Naive thymus-derived CD8-positive, alpha-beta T cell (primary cell): Measurements from ENCODE around the gene TMCC1. TPM values are rescaled to one million over a fixed set of nuclear protein-coding genes. Genes with fewer than 3 reads are reported as not detected.
A peak's percentile ranks its signal among the peaks of the same experiment; 100 is the strongest.

ENCODE experiments used
- ATAC-seq, 2 donors: fragments of 150-1000 bp; cut with Tn5 transposase in 1 of 2; sonication (Bioruptor Pico), chemical (Tn5 transposase) in 1 of 2; 1 replicate in 1 of 2; 2 replicates in 1 of 2; pipeline ENCODE4 v1.10.0; 2021; ENCODE audit warnings: mild to moderate bottlenecking in 2 of 2, moderate library complexity in 2 of 2
- POLR2A ChIA-PET: fragments of 350-600 bp; sonication (Branson Sonifier 250); formaldehyde crosslinking; loops from one replicate; lab custom pipeline; 2021; ENCODE audit warnings: antibody characterized with exemption; lab: Charles Lee
- DNase-seq, 10 donors: peaks; one replicate each; pipeline versions ENCODE4 v3.0.0 to v3.0.0-alpha.2; 2020 to 2022
- H3K27ac Mint-ChIP-seq, 10 donors: one replicate each; pipeline ENCODE4 v1.8.0; 2020 to 2022; ENCODE audit warnings: mild to moderate bottlenecking in 10 of 10, mixed read lengths in 10 of 10, moderate library complexity in 4 of 10, inconsistent platforms in 1 of 10
- H3K27me3 Mint-ChIP-seq, 5 donors: one replicate each; pipeline ENCODE4 v1.8.0; 2021 to 2022; ENCODE audit warnings: mixed read lengths in 5 of 5
- H3K36me3 Mint-ChIP-seq, 3 donors: one replicate each; pipeline ENCODE4 v1.8.0; 2020 to 2022; ENCODE audit warnings: mixed read lengths in 3 of 3, mild to moderate bottlenecking in 2 of 3, inconsistent platforms in 1 of 3
- H3K4me1 Mint-ChIP-seq, 4 donors: one replicate each; pipeline ENCODE4 v1.8.0; 2021 to 2022; ENCODE audit warnings: mixed read lengths in 4 of 4
- H3K4me3 Mint-ChIP-seq, 10 donors: one replicate each; pipeline ENCODE4 v1.8.0; 2020 to 2022; ENCODE audit warnings: mild to moderate bottlenecking in 10 of 10, mixed read lengths in 10 of 10, moderate library complexity in 6 of 10, inconsistent platforms in 1 of 10
- H3K9me3 Mint-ChIP-seq, 9 donors: one replicate each; pipeline ENCODE4 v1.8.0; 2020 to 2022; ENCODE audit warnings: mixed read lengths in 9 of 9, mild to moderate bottlenecking in 3 of 9, inconsistent platforms in 1 of 9, moderate library complexity in 1 of 9
- polyA plus RNA-seq, 3 donors: library from polyadenylated mRNA; unstranded; fragments of 300-500 nt; fragmentation: Illumina TruSeq; gene quantifications; one replicate each; pipeline ENCODE4 v1.2.3, GENCODE V29; 2021
- total RNA-seq, 8 experiments: library from RNA in 2 of 8; stranded (reverse) in 2 of 8; gene quantifications; one replicate each; pipeline ENCODE4 v1.2.3 and lab custom pipeline; 2021 to 2026

TMCC1 gene
- 10 to 100 TPM; 33.6 to 34.9 TPM for total RNA-seq
- polyA plus RNA-seq = 1 to 10 TPM; 4.2 to 6.3 (median 5.8) TPM
- 18.9 to 38.9 (median 33.5) reads per million in 6 experiments for total RNA-seq (lab: John Stamatoyannopoulos, UW)

- Mint-ChIP-seq H3K4me3 (peak within 1 kb of the TSS; percentile 90 to 96 (median 92)), H3K27me3 (no peaks in the 10 kb centered on the region), H3K36me3 (no peaks in the 10 kb centered on the region), H3K9me3 (no peaks in the 10 kb centered on the region), H3K27ac (peak within 1 kb of the TSS; percentile 85 to 98 (median 94)), H3K4me1 (peaks cover 27 to 47% (median 45%) of the 10 kb centered on the region in 4 donors)
- peak; percentile 90 to 92 for ATAC-seq
- DNase-seq = peak; percentile 85 to 96 (median 90)
- POLR2A ChIA-PET = interaction anchor here (0.6 to 1.8 kb wide), 7 partner anchors 9 to 317 kb away, joined by 3 to 7 read pairs (median 5); no protein-coding TSS in a partner anchor
These were observed at the start of gene TMCC1 for GRCh38 chr3:129893581-129894070. Gene TMCC1, minus strand, starts transcription at chr3:129893711.

GRCh38 chr3:129943020-129943419 lies 49.5 kb upstream of the TMCC1 start:
- H3K27ac Mint-ChIP-seq = no peak overlapping the region
- H3K36me3 Mint-ChIP-seq = no peaks in the 10 kb centered on the region
- DNase-seq (no peak), ATAC-seq (no peak)
- no peak overlapping the region for H3K4me3 Mint-ChIP-seq
- H3K27me3 Mint-ChIP-seq = peaks cover 6 to 22% (median 7%) of the 10 kb centered on the region in 5 donors
- H3K9me3 Mint-ChIP-seq = peaks cover 0 to 6% (median 0%) of the 10 kb centered on the region in 9 donors
- POLR2A ChIA-PET = no interaction called here
- H3K4me1 Mint-ChIP-seq = peaks cover 0 to 4% (median 1%) of the 10 kb centered on the region in 4 donors

- ATAC-seq (peak; percentile 56 to 58), DNase-seq (peak in 6 of 10 donors; percentile 6 to 31 (median 20))
- H3K27ac Mint-ChIP-seq = no peak overlapping the region
- H3K36me3 Mint-ChIP-seq = no peaks in the 10 kb centered on the region
- H3K27me3 Mint-ChIP-seq = peaks cover 6 to 18% (median 6%) of the 10 kb centered on the region in 5 donors
- POLR2A ChIA-PET = no interaction called here
- peaks cover 0 to 4% (median 0%) of the 10 kb centered on the region in 9 donors for H3K9me3 Mint-ChIP-seq
- H3K4me3 Mint-ChIP-seq = no peak overlapping the region
- peaks cover 0 to 2% (median 0%) of the 10 kb centered on the region in 4 donors for H3K4me1 Mint-ChIP-seq
These were observed 48.8 kb upstream of the TMCC1 start for GRCh38 chr3:129942296-129942695.

GRCh38 chr3:129940086-129940485 lies 46.6 kb upstream of the TMCC1 start:
- no peak overlapping the region for H3K4me3 Mint-ChIP-seq
- peaks cover 4 to 9% (median 7%) of the 10 kb centered on the region in 4 donors for H3K4me1 Mint-ChIP-seq
- DNase-seq (no peak), ATAC-seq (no peak)
- no peaks in the 10 kb centered on the region for H3K36me3 Mint-ChIP-seq
- POLR2A ChIA-PET = no interaction called here
- peaks cover 6 to 18% (median 7%) of the 10 kb centered on the region in 5 donors for H3K27me3 Mint-ChIP-seq
- no peak overlapping the region for H3K27ac Mint-ChIP-seq
- no peaks in the 10 kb centered on the region for H3K9me3 Mint-ChIP-seq

GRCh38 chr3:129938140-129938930 lies 44.8 kb upstream of the TMCC1 start:
- Mint-ChIP-seq H3K4me1 (peaks cover 6 to 17% (median 8%) of the 10 kb centered on the region in 4 donors), H3K9me3 (no peaks in the 10 kb centered on the region), H3K4me3 (peak overlapping the region in 2 of 10 donors; percentile 1 to 12), H3K27me3 (peaks cover 3 to 18% (median 5%) of the 10 kb centered on the region in 5 donors), H3K36me3 (no peaks in the 10 kb centered on the region), H3K27ac (peak overlapping the region in 1 of 10 donors; percentile 22)
- POLR2A ChIA-PET = no interaction called here
- DNase-seq (no peak), ATAC-seq (no peak)

GRCh38 chr3:129937717-129938116 lies 44.2 kb upstream of the TMCC1 start:
- peaks cover 6 to 17% (median 8%) of the 10 kb centered on the region in 4 donors for H3K4me1 Mint-ChIP-seq
- POLR2A ChIA-PET = interaction anchor here (0.7 kb wide), 1 partner anchor 622 kb away, joined by 3 read pairs; no protein-coding TSS in a partner anchor
- peak overlapping the region in 2 of 10 donors; percentile 1 to 12 for H3K4me3 Mint-ChIP-seq
- no peak overlapping the region for H3K27ac Mint-ChIP-seq
- ATAC-seq (no peak), DNase-seq (no peak)
- H3K27me3 Mint-ChIP-seq = peaks cover 3 to 18% (median 4%) of the 10 kb centered on the region in 5 donors
- H3K9me3 Mint-ChIP-seq = no peaks in the 10 kb centered on the region
- H3K36me3 Mint-ChIP-seq = no peaks in the 10 kb centered on the region

GRCh38 chr3:129936757-129937156 lies 43.2 kb upstream of the TMCC1 start:
- Mint-ChIP-seq H3K27ac (peak overlapping the region in 4 of 10 donors; percentile 56 to 75 (median 68)), H3K4me1 (peaks cover 4 to 17% (median 8%) of the 10 kb centered on the region in 4 donors), H3K4me3 (peak overlapping the region; percentile 53 to 90 (median 72)), H3K9me3 (peaks cover 0 to 3% (median 0%) of the 10 kb centered on the region in 9 donors), H3K27me3 (peaks cover 0 to 9% (median 3%) of the 10 kb centered on the region in 5 donors), H3K36me3 (no peaks in the 10 kb centered on the region)
- POLR2A ChIA-PET = no interaction called here
- peak; percentile 80 to 87 for ATAC-seq
- DNase-seq = peak in 6 of 10 donors; percentile 9 to 45 (median 36)

- peaks cover 0 to 9% (median 3%) of the 10 kb centered on the region in 5 donors for H3K27me3 Mint-ChIP-seq
- H3K36me3 Mint-ChIP-seq = peaks cover 0 to 9% (median 8%) of the 10 kb centered on the region in 3 donors
- peaks cover 4 to 17% (median 8%) of the 10 kb centered on the region in 4 donors for H3K4me1 Mint-ChIP-seq
- peaks cover 3 to 16% (median 8%) of the 10 kb centered on the region in 9 donors for H3K9me3 Mint-ChIP-seq
- POLR2A ChIA-PET = no interaction called here
- peak overlapping the region in 3 of 10 donors; percentile 2 to 68 (median 49) for H3K27ac Mint-ChIP-seq
- ATAC-seq (peak; percentile 46 to 57), DNase-seq (peak in 8 of 10 donors; percentile 10 to 53 (median 26))
- peak overlapping the region in 1 of 10 donors; percentile 47 for H3K4me3 Mint-ChIP-seq
These were observed 41.0 kb upstream of the TMCC1 start for GRCh38 chr3:129934234-129935123.

- no peak overlapping the region for H3K4me3 Mint-ChIP-seq
- peaks cover 5 to 24% (median 10%) of the 10 kb centered on the region in 9 donors for H3K9me3 Mint-ChIP-seq
- POLR2A ChIA-PET = no interaction called here
- DNase-seq (no peak), ATAC-seq (no peak)
- no peak overlapping the region for H3K27ac Mint-ChIP-seq
- H3K4me1 Mint-ChIP-seq = peaks cover 4 to 17% (median 8%) of the 10 kb centered on the region in 4 donors
- peaks cover 0 to 7% (median 0%) of the 10 kb centered on the region in 5 donors for H3K27me3 Mint-ChIP-seq
- H3K36me3 Mint-ChIP-seq = peaks cover 0 to 12% (median 8%) of the 10 kb centered on the region in 3 donors
These were observed 40.0 kb upstream of the TMCC1 start for GRCh38 chr3:129933471-129933870.

- ATAC-seq (no peak), DNase-seq (no peak)
- Mint-ChIP-seq H3K4me1 (peaks cover 0 to 3% (median under 1%) of the 10 kb centered on the region in 4 donors), H3K4me3 (no peak overlapping the region), H3K36me3 (peaks cover 0 to 21% (median 10%) of the 10 kb centered on the region in 3 donors), H3K27me3 (peaks cover 2 to 20% (median 8%) of the 10 kb centered on the region in 5 donors), H3K27ac (no peak overlapping the region), H3K9me3 (peaks cover 7 to 41% (median 19%) of the 10 kb centered on the region in 9 donors)
- POLR2A ChIA-PET = no interaction called here
These were observed 35.9 kb upstream of the TMCC1 start for GRCh38 chr3:129929383-129929782.

GRCh38 chr3:129927072-129927471 lies 33.6 kb upstream of the TMCC1 start:
- no peak for DNase-seq
- POLR2A ChIA-PET = no interaction called here
- H3K4me1 Mint-ChIP-seq = peaks cover 0 to 1% (median 0%) of the 10 kb centered on the region in 4 donors
- ATAC-seq = no peak
- H3K9me3 Mint-ChIP-seq = peaks cover 9 to 53% (median 20%) of the 10 kb centered on the region in 9 donors
- peaks cover 4 to 30% (median 11%) of the 10 kb centered on the region in 5 donors for H3K27me3 Mint-ChIP-seq
- H3K4me3 Mint-ChIP-seq = no peak overlapping the region
- H3K27ac Mint-ChIP-seq = no peak overlapping the region
- peaks cover 0 to 21% (median 12%) of the 10 kb centered on the region in 3 donors for H3K36me3 Mint-ChIP-seq

- ATAC-seq (no peak), DNase-seq (no peak)
- POLR2A ChIA-PET = no interaction called here
- Mint-ChIP-seq H3K27ac (no peak overlapping the region), H3K27me3 (peaks cover 2 to 13% (median 5%) of the 10 kb centered on the region in 5 donors), H3K4me3 (no peak overlapping the region), H3K9me3 (peaks cover 9 to 69% (median 38%) of the 10 kb centered on the region in 9 donors), H3K36me3 (peaks cover 2 to 27% (median 8%) of the 10 kb centered on the region in 3 donors), H3K4me1 (peaks cover 0 to 3% (median 0%) of the 10 kb centered on the region in 4 donors)
These were observed 26.3 kb upstream of the TMCC1 start for GRCh38 chr3:129919806-129920205.
